AG10803 (cell line): ENCODE measurements around the gene CDK5R1.

Experiments
- DNase-seq: peaks from one replicate; pipeline ENCODE4 v3.0.0; 2010; ENCODE audit warnings: low read depth
- H3K4me3 ChIP-seq: 2 replicates; pipeline ENCODE4 v1.5.1; 2011; ENCODE audit warnings: mild to moderate bottlenecking, low read length, control low read depth
- TF ChIP-seq, protein P1 (sequence below): conservative IDR thresholded peaks from 2 replicates; pipeline ENCODE4 v1.5.1; 2011; ENCODE audit warnings: mild to moderate bottlenecking, low read length, control low read depth, inconsistent platforms

The CDK5R1 gene

DNA sequence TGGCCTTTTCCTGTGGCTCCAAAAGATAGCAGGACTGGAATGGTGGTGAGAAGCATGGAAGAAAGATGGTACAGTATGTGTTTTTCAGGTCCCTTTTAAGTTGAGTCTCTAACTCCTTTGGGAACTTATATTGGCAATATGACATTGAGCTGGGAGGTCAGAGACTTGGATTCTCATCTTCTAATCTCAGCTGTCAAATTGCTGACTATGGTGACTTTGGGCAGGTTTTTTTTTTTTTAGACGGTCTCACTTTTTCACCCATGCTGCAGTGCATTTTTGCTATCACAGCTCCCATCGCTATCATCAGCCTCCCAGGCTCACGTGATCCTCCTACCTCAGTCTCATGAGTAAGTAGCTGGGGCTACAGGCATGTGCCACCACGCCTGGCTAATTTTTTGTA, 15.1 kb upstream of the CDK5R1 start:
- TF ChIP-seq, protein P1, sequence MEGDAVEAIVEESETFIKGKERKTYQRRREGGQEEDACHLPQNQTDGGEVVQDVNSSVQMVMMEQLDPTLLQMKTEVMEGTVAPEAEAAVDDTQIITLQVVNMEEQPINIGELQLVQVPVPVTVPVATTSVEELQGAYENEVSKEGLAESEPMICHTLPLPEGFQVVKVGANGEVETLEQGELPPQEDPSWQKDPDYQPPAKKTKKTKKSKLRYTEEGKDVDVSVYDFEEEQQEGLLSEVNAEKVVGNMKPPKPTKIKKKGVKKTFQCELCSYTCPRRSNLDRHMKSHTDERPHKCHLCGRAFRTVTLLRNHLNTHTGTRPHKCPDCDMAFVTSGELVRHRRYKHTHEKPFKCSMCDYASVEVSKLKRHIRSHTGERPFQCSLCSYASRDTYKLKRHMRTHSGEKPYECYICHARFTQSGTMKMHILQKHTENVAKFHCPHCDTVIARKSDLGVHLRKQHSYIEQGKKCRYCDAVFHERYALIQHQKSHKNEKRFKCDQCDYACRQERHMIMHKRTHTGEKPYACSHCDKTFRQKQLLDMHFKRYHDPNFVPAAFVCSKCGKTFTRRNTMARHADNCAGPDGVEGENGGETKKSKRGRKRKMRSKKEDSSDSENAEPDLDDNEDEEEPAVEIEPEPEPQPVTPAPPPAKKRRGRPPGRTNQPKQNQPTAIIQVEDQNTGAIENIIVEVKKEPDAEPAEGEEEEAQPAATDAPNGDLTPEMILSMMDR: no peak
- no peak for DNase-seq
- no peak overlapping the region for H3K4me3 ChIP-seq

DNA sequence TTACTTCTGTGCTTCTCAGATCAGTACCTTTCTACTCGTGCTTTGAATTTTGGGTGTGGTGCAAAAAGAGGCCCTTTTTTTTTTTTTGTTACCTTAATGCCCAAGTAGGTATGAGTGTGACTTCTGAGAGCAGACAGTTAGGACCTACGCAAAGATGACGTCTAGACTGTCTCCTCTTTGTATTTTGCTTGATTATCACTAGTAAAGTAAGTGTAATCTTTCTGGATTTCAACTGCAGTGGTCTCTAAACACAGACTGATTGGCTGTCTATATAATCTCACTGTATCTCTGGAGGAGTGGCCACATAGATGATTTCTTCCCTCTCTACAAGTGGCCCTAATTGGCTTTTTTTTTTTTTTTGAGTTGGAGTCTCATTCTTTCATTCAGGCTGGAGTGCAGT, 11.5 kb upstream of the CDK5R1 start:
- no peak overlapping the region for H3K4me3 ChIP-seq
- TF ChIP-seq, protein P1: no peak
- no peak for DNase-seq

- no peak for DNase-seq
- no peak overlapping the region for H3K4me3 ChIP-seq
- TF ChIP-seq, protein P1: no peak
These were observed 9.6 kb upstream of the CDK5R1 start for GRCh38 chr17:32477220-32477619.

GRCh38 chr17:32479074-32479617, 7.6 kb upstream of the CDK5R1 start:
- H3K4me3 ChIP-seq: no peak overlapping the region
- no peak for DNase-seq
- TF ChIP-seq, protein P1: no peak

- DNase-seq: no peak
- H3K4me3 ChIP-seq: no peak overlapping the region
- TF ChIP-seq, protein P1: no peak
These were observed 5.6 kb upstream of the CDK5R1 start for GRCh38 chr17:32481193-32481592.

GRCh38 chr17:32482568-32483320, 4.0 kb upstream of the CDK5R1 start:
- H3K4me3 ChIP-seq: no peak overlapping the region
- no peak for DNase-seq
- TF ChIP-seq, protein P1: no peak

DNA sequence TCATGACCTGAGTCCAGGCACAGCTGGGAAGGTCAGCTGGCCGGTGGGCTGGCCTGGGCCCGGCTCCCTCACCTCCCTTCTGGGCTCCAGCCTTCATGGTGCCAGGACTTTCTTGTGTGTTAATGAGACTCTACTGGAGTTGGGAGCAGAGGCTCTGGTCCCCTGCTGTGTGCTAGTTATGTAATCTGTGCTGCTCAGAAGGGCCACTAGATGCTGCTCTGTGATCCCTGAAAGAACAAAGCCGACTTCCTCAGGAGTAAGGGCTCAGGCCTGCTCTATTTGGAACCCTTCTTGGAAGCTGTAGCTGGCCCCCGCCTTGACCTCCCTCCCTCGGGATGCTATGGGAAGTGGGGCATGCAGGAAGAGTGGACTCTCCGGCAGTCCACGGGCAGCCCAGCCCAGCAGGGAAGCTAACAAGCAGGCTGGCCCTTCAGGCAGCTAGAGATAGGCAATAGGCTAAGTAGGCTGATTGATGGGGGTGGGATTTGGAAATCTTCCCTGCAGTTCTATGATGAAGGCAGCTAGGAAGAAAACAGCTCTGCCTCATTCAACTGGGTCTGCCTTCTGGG, 3.3 kb upstream of the CDK5R1 start:
- H3K4me3 ChIP-seq: no peak overlapping the region
- peak; percentile 82 for DNase-seq
- TF ChIP-seq, protein P1: peak; percentile 91
